Measurements from ENCODE around the gene RAB5IF. TPM values are rescaled to one million over a fixed set of nuclear protein-coding genes. Genes with fewer than 3 reads are reported as not detected.

Gene RAB5IF
- total and polyA plus RNA-seq, 2 donors (not counting 1 experiment from before 2014, with no cell fraction given): 41.4 to 69.4 TPM

GRCh38 chr20:36644032-36644705 is 38.6 kb downstream of the RAB5IF start:
- Histone ChIP-seq H3K79me2 (ENCODE audit: control insufficient read depth, insufficient read depth, low read length) (no peaks in the 10 kb centered on the region), H3K4me1 (ENCODE audit: control insufficient read depth in 2 of 2, insufficient read depth in 2 of 2, low read length in 2 of 2) (peaks cover 9 to 13% of the 10 kb centered on the region in 2 donors), H4K20me1 (ENCODE audit: control insufficient read depth, insufficient read depth, low read length, poor library complexity, severe bottlenecking) (no peaks in the 10 kb centered on the region), H3K9me3 (ENCODE audit: control extremely low read depth in 1 of 3, control insufficient read depth in 2 of 3, insufficient read depth in 1 of 3, low read length in 2 of 3) (no peaks in the 10 kb centered on the region), H2AFZ (ENCODE audit: insufficient read depth, low read depth, low read length, poor library complexity, severe bottlenecking) (no peak overlapping the region), H3K27ac (ENCODE audit: low read length in 2 of 2) (no peak overlapping the region), H3K27me3 (replicated peaks in 1 of 4; ENCODE audit: control extremely low read depth in 1 of 4, control insufficient read depth in 3 of 4, insufficient read depth in 4 of 4, low read length in 3 of 4) (no peaks in the 10 kb centered on the region), H3K9ac (ENCODE audit: low read length) (no peak overlapping the region), H3K4me3 (ENCODE audit: control extremely low read depth in 1 of 5, extremely low read depth in 1 of 5, insufficient read depth in 1 of 5, low read depth in 2 of 5, low read length in 4 of 5) (no peak overlapping the region), H3K36me3 (replicated peaks in 1 of 2; ENCODE audit: control extremely low read depth in 1 of 2, control insufficient read depth in 1 of 2, extremely low read depth in 1 of 2, insufficient read depth in 2 of 2, low read length in 1 of 2) (no peaks in the 10 kb centered on the region), H3K4me2 (replicated peaks; ENCODE audit: low read depth, low read length, poor library complexity, severe bottlenecking) (peak overlapping the region; percentile 25)
- peaks cover 27% of the 10 kb centered on the region for H3K4me1 Mint-ChIP-seq
- WGBS (ENCODE audit: insufficient coverage): 92% methylated on average over 1 of the region's 5 CpGs
- peak overlapping the region; percentile 37 for H3K27ac Mint-ChIP-seq
- no peak overlapping the region for H3K4me3 Mint-ChIP-seq
- intact Hi-C loops (cut with micrococcal nuclease): no loop called here
- CTCF ChIA-PET: interaction anchor here (0.9 kb wide), 2 partner anchors 22 to 244 kb away, joined by 3 to 4 read pairs; no protein-coding TSS in a partner anchor
- no peaks in the 10 kb centered on the region for H3K9me3 Mint-ChIP-seq (ENCODE audit: insufficient read depth)
- ATAC-seq (ENCODE audit: low read depth) (no peak), DNase-seq (no peak)
- no peaks in the 10 kb centered on the region for H3K27me3 Mint-ChIP-seq
- POLR2A ChIA-PET: no interaction called here
- no peak for TF ChIP-seq CTCF (IDR thresholded peaks at IDR 0.05)
- no peak for TF ChIP-seq EZH2 (IDR thresholded peaks at IDR 0.05; ENCODE audit: borderline replicate concordance, insufficient read depth, low read depth, low read length, poor library complexity, severe bottlenecking)

DNA sequence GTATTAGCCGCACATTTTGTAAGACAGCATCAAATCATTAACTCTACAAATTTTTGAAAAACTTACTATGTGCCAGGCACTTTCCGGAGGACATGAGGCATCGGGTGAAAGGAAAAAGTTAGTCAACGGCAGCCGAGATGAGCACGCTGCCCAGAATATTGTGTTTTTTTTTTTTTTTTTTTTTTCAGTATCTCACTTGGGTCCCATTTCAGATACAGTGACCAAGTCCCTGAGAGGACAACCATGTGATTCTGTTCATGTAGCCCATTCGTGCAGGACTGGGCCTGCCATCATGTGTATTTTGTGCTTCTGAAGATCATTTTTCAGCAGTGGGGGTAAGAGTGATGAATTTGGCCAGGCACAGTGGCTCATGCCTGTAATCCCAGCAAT is 39.1 kb downstream of the RAB5IF start:
- ChIA-PET CTCF (interaction anchor here (0.9 kb wide), 2 partner anchors 22 to 243 kb away, joined by 3 to 4 read pairs; no protein-coding TSS in a partner anchor), POLR2A (no interaction called here)
- Histone ChIP-seq H3K9me3 (ENCODE audit: control extremely low read depth in 1 of 3, control insufficient read depth in 2 of 3, insufficient read depth in 1 of 3, low read length in 2 of 3) (no peaks in the 10 kb centered on the region), H3K27me3 (replicated peaks in 1 of 4; ENCODE audit: control extremely low read depth in 1 of 4, control insufficient read depth in 3 of 4, insufficient read depth in 4 of 4, low read length in 3 of 4) (no peaks in the 10 kb centered on the region), H3K4me3 (ENCODE audit: control extremely low read depth in 1 of 5, extremely low read depth in 1 of 5, insufficient read depth in 1 of 5, low read depth in 2 of 5, low read length in 4 of 5) (no peak overlapping the region), H3K9ac (ENCODE audit: low read length) (no peak overlapping the region), H2AFZ (ENCODE audit: insufficient read depth, low read depth, low read length, poor library complexity, severe bottlenecking) (no peak overlapping the region), H4K20me1 (ENCODE audit: control insufficient read depth, insufficient read depth, low read length, poor library complexity, severe bottlenecking) (no peaks in the 10 kb centered on the region), H3K79me2 (ENCODE audit: control insufficient read depth, insufficient read depth, low read length) (no peaks in the 10 kb centered on the region), H3K36me3 (replicated peaks in 1 of 2; ENCODE audit: control extremely low read depth in 1 of 2, control insufficient read depth in 1 of 2, extremely low read depth in 1 of 2, insufficient read depth in 2 of 2, low read length in 1 of 2) (no peaks in the 10 kb centered on the region), H3K4me2 (replicated peaks; ENCODE audit: low read depth, low read length, poor library complexity, severe bottlenecking) (no peak overlapping the region), H3K4me1 (ENCODE audit: control insufficient read depth in 2 of 2, insufficient read depth in 2 of 2, low read length in 2 of 2) (peaks cover 9 to 13% of the 10 kb centered on the region in 2 donors), H3K27ac (ENCODE audit: low read length in 2 of 2) (no peak overlapping the region)
- H3K27ac Mint-ChIP-seq: no peak overlapping the region
- H3K27me3 Mint-ChIP-seq: no peaks in the 10 kb centered on the region
- no peak overlapping the region for H3K4me3 Mint-ChIP-seq
- H3K9me3 Mint-ChIP-seq (ENCODE audit: insufficient read depth): no peaks in the 10 kb centered on the region
- TF ChIP-seq CTCF (IDR thresholded peaks at IDR 0.05): no peak
- no peak for TF ChIP-seq EZH2 (IDR thresholded peaks at IDR 0.05; ENCODE audit: borderline replicate concordance, insufficient read depth, low read depth, low read length, poor library complexity, severe bottlenecking)
- ATAC-seq (ENCODE audit: low read depth) (no peak), DNase-seq (no peak)
- intact Hi-C loops (cut with micrococcal nuclease): no loop called here
- WGBS (ENCODE audit: insufficient coverage): 95% methylated on average over 7 of the region's 7 CpGs
- peaks cover 27% of the 10 kb centered on the region for H3K4me1 Mint-ChIP-seq
